GM23338 (cell line): ENCODE data around the gene TNNT3. TPM values are rescaled to one million over a fixed set of nuclear protein-coding genes. Genes with fewer than 3 reads are reported as not detected.

Source experiments
- ATAC-seq: fragments of 200-7000 bp; cut with Tn5 transposase; 3 replicates; pipeline ENCODE4 v1.9.1; 2020
- DNase-seq: peaks from one replicate; pipeline ENCODE4 v3.0.0-alpha.2; 2015; ENCODE audit warnings: low spot score
- H2AFZ ChIP-seq: fragments of 200-600 bp; sonication (generic); 2 replicates; pipeline ENCODE4 v1.8.0; 2016; ENCODE audit warnings: antibody characterized with exemption, mild to moderate bottlenecking, moderate library complexity
- H3F3A ChIP-seq: fragments of 200-600 bp; sonication (generic); replicated peaks from 2 replicates; pipeline ENCODE4 v1.8.0; 2017; ENCODE audit warnings: antibody characterized with exemption, mixed run types, low read depth
- H3K27ac ChIP-seq: fragments of 200-600 bp; sonication (generic); 2 replicates; pipeline ENCODE4 v1.6.1; 2016; ENCODE audit warnings: low read depth
- H3K27me3 ChIP-seq: fragments of 200-600 bp; sonication (generic); 2 replicates; pipeline ENCODE4 v1.8.0; 2016; ENCODE audit warnings: mild to moderate bottlenecking, mixed run types, moderate library complexity; ENCODE audit not compliant: insufficient read depth
- H3K36me3 ChIP-seq: fragments of 200-600 bp; sonication (generic); 2 replicates; pipeline ENCODE4 v1.8.0; 2016; ENCODE audit warnings: mild to moderate bottlenecking; ENCODE audit not compliant: insufficient read depth
- H3K4me1 ChIP-seq: fragments of 200-600 bp; sonication (generic); 2 replicates; pipeline ENCODE4 v1.8.0; 2016; ENCODE audit warnings: mild to moderate bottlenecking, moderate library complexity; ENCODE audit not compliant: insufficient read depth
- H3K4me2 ChIP-seq: fragments of 200-600 bp; sonication (generic); 2 replicates; pipeline ENCODE4 v1.7.1; 2017; ENCODE audit warnings: mixed run types
- H3K4me3 ChIP-seq: fragments of 200-600 bp; sonication (generic); 2 replicates; pipeline ENCODE4 v1.6.1; 2016; ENCODE audit warnings: mixed run types
- H3K79me2 ChIP-seq: fragments of 200-600 bp; sonication (generic); replicated peaks from 2 replicates; pipeline ENCODE4 v1.8.0; 2017; ENCODE audit warnings: mild to moderate bottlenecking; ENCODE audit not compliant: insufficient read depth
- H3K9me2 ChIP-seq: fragments of 200-600 bp; sonication (generic); 2 replicates; pipeline ENCODE4 v1.8.0; 2017; ENCODE audit not compliant: insufficient read depth
- H4K20me1 ChIP-seq: fragments of 200-600 bp; sonication (generic); replicated peaks from 2 replicates; pipeline ENCODE4 v1.8.0; 2017; ENCODE audit warnings: mild to moderate bottlenecking; ENCODE audit not compliant: insufficient read depth
- H3K27ac Mint-ChIP-seq: 2 replicates; pipeline ENCODE4 v1.8.0; 2020; ENCODE audit warnings: inconsistent platforms, mild to moderate bottlenecking, moderate library complexity, mixed read lengths
- H3K27me3 Mint-ChIP-seq: 3 replicates; pipeline ENCODE4 v1.8.0; 2022; ENCODE audit warnings: low read depth, mild to moderate bottlenecking, moderate library complexity, mixed read lengths, inconsistent platforms; ENCODE audit not compliant: insufficient read depth, poor library complexity
- H3K36me3 Mint-ChIP-seq: 3 replicates; pipeline ENCODE4 v1.8.0; 2021; ENCODE audit warnings: low read depth, mild to moderate bottlenecking, inconsistent platforms, moderate library complexity, mixed read lengths
- H3K4me1 Mint-ChIP-seq: 3 replicates; pipeline ENCODE4 v1.8.0; 2020; ENCODE audit warnings: mild to moderate bottlenecking, inconsistent platforms, mixed read lengths
- H3K4me3 Mint-ChIP-seq: 3 replicates; pipeline ENCODE4 v1.8.0; 2021; ENCODE audit warnings: moderate library complexity, mild to moderate bottlenecking, inconsistent platforms, mixed read lengths
- H3K9me3 Mint-ChIP-seq: 3 replicates; pipeline ENCODE4 v1.8.0; 2020; ENCODE audit warnings: moderate library complexity, mild to moderate bottlenecking, inconsistent platforms, mixed read lengths
- CREB1 ChIP-seq: fragments of 250-450 bp; sonication (Bioruptor Pico); IDR thresholded peaks from 2 replicates; pipeline ENCODE4 v1.5.0; 2020; ENCODE audit warnings: low read depth, mild to moderate bottlenecking, moderate library complexity
- CTCF ChIP-seq, 2 experiments: fragments of 200-600 bp in 1 of 2; sonication (generic) in 1 of 2; conservative IDR thresholded peaks; 2 replicates each; pipeline versions ENCODE4 v1.5.1 to v1.6.1; 2016 to 2017; ENCODE audit warnings: antibody characterized with exemption in 2 of 2, low read depth in 2 of 2, mild to moderate bottlenecking in 2 of 2, moderate library complexity in 1 of 2
- ETS1 ChIP-seq: IDR thresholded peaks from 2 replicates; pipeline ENCODE4 v1.6.1; 2016; ENCODE audit warnings: antibody characterized with exemption
- EZH2 ChIP-seq: fragments of 200-600 bp; sonication (generic); IDR thresholded peaks from one replicate; pipeline ENCODE4 v1.8.0; 2017; ENCODE audit warnings: antibody characterized with exemption, mild to moderate bottlenecking, low read depth; ENCODE audit not compliant: unreplicated experiment
- EZH2phosphoT487 ChIP-seq: fragments of 200-600 bp; sonication (generic); IDR thresholded peaks from one replicate; pipeline ENCODE4 v1.8.1; 2018; ENCODE audit warnings: antibody characterized with exemption; ENCODE audit not compliant: unreplicated experiment
- JUNB ChIP-seq: IDR thresholded peaks from one replicate; pipeline ENCODE4 v1.6.1; 2016; ENCODE audit warnings: antibody characterized with exemption; ENCODE audit not compliant: unreplicated experiment
- NANOG ChIP-seq: IDR thresholded peaks from 2 replicates; pipeline ENCODE4 v1.6.1; 2016; ENCODE audit warnings: antibody characterized with exemption, borderline replicate concordance
- POLR2AphosphoS5 ChIP-seq: IDR thresholded peaks from 2 replicates; pipeline ENCODE4 v1.6.1; 2016; ENCODE audit warnings: antibody characterized with exemption, low read depth
- REST ChIP-seq: IDR thresholded peaks from one replicate; pipeline ENCODE4 v1.6.1; 2018; ENCODE audit warnings: antibody characterized with exemption; ENCODE audit not compliant: unreplicated experiment
- STAT1 ChIP-seq: IDR thresholded peaks from one replicate; pipeline ENCODE4 v1.6.1; 2016; ENCODE audit warnings: antibody characterized with exemption; ENCODE audit not compliant: unreplicated experiment
- ZNF114 ChIP-seq: fragments of 250-450 bp; sonication (Bioruptor Pico); IDR thresholded peaks from 2 replicates; pipeline ENCODE4 v1.5.0; 2020; ENCODE audit warnings: mild to moderate bottlenecking, moderate library complexity
- ZNF331 ChIP-seq: fragments of 250-450 bp; sonication (Bioruptor Pico); IDR thresholded peaks from 2 replicates; pipeline ENCODE4 v1.5.0; 2020; ENCODE audit warnings: low read depth, mild to moderate bottlenecking, moderate library complexity
- ZNF462 ChIP-seq: fragments of 250-450 bp; sonication (Bioruptor Pico); IDR thresholded peaks from 2 replicates; pipeline ENCODE4 v1.5.0; 2020; ENCODE audit warnings: mild to moderate bottlenecking, moderate library complexity
- polyA plus RNA-seq: library from polyadenylated mRNA; unstranded; fragments of >200 nt; fragmentation: Nextera tagmentation; extraction: Ambion mirVana; gene quantifications from 2 replicates; pipeline ENCODE4 v1.2.1, GENCODE V29; 2016
- total RNA-seq: library from RNA; depleted of rRNA; stranded (reverse); fragments of >200 nt; shearing (Covaris generic); gene quantifications from 2 replicates; pipeline ENCODE4 v1.2.3, GENCODE V29; 2014

TNNT3 gene
- total and polyA plus RNA-seq, 2 experiments from 2014 or later: not detected

GRCh38 chr11:1923201-1923956, 3.9 kb downstream of the TNNT3 start:
- no peaks in the 10 kb centered on the region for H3K4me1 Mint-ChIP-seq
- TF ChIP-seq STAT1 (no peak), CREB1 (CRISPR knock-in tag) (no peak), REST (no peak), CTCF (conservative IDR thresholded peaks at IDR 0.05; ENCODE audit: low read depth in 2 of 2) (no peak), EZH2 (no peak), POLR2AphosphoS5 (no peak), EZH2phosphoT487 (no peak), NANOG (no peak), ETS1 (no peak), JUNB (no peak), ZNF114 (CRISPR knock-in tag) (no peak), ZNF462 (no peak), ZNF331 (CRISPR knock-in tag) (no peak)
- H3K4me1 ChIP-seq: no peaks in the 10 kb centered on the region
- peaks cover 2% of the 10 kb centered on the region for H3K27me3 Mint-ChIP-seq
- no peak overlapping the region for H3K4me2 ChIP-seq
- no peak overlapping the region for H3K4me3 ChIP-seq
- no peak overlapping the region for H2AFZ ChIP-seq
- H4K20me1 ChIP-seq: no peaks in the 10 kb centered on the region
- DNase-seq (no peak), ATAC-seq (no peak)
- no peaks in the 10 kb centered on the region for H3K9me3 Mint-ChIP-seq
- H3K9me2 ChIP-seq: no peaks in the 10 kb centered on the region
- no peaks in the 10 kb centered on the region for H3K27me3 ChIP-seq
- no peak overlapping the region for H3K27ac Mint-ChIP-seq
- H3K36me3 ChIP-seq: no peaks in the 10 kb centered on the region
- no peaks in the 10 kb centered on the region for H3K79me2 ChIP-seq
- no peak overlapping the region for H3K27ac ChIP-seq
- no peaks in the 10 kb centered on the region for H3F3A ChIP-seq
- no peaks in the 10 kb centered on the region for H3K36me3 Mint-ChIP-seq
- H3K4me3 Mint-ChIP-seq: no peak overlapping the region
